HCT116 (cell line): ENCODE measurements around the gene TMEM44. TPM values are rescaled to one million over a fixed set of nuclear protein-coding genes. Genes with fewer than 3 reads are reported as not detected.

ENCODE experiments used
- ATAC-seq: fragments of 200-7000 bp; cut with Tn5 transposase; 2 replicates; pipeline ENCODE4 v1.9.1; 2020; ENCODE audit warnings: mild to moderate bottlenecking, moderate library complexity
- BruUV-seq: library from RNA; stranded (reverse); fragments of 400-500 nt; replicated peaks from 2 replicates; lab custom pipeline; 2021; lab: Mats Ljungman, UMichigan
- CTCF ChIA-PET: fragments of 300-600 bp; sonication (Branson Sonifier 250); formaldehyde crosslinking; loops from one replicate; lab custom pipeline; 2021; ENCODE audit warnings: antibody characterized with exemption; lab: Charles Lee
- POLR2A ChIA-PET: fragments of 300-600, 350-600 bp; sonication (Branson Sonifier 250); formaldehyde crosslinking; loops from one replicate; lab custom pipeline; 2021; ENCODE audit warnings: antibody characterized with exemption; lab: Charles Lee
- RAD21 ChIA-PET, 2 experiments: fragments of 300-600 bp; sonication (Branson Sonifier 250); formaldehyde crosslinking; loops; one replicate each; lab custom pipeline; 2023; ENCODE audit warnings: low total read pairs in 2 of 2; ENCODE audit not compliant: uncharacterized antibody in 2 of 2, unreplicated experiment in 2 of 2, low non-redundant PET in 1 of 2; lab: Charles Lee
- DNase-seq: peaks from one replicate; pipeline ENCODE4 v3.0.0-alpha.2; 2010; ENCODE audit warnings: low read depth, low spot score
- H2AFZ ChIP-seq: fragments of 200-600 bp; shearing (Covaris generic), sonication (generic); 2 replicates; pipeline ENCODE4 v1.6.1; 2017; ENCODE audit warnings: low read depth, mixed run types, mixed read lengths, antibody characterized with exemption, low read length; ENCODE audit not compliant: poor library complexity, severe bottlenecking
- H3K27ac ChIP-seq: 2 replicates; pipeline ENCODE4 v1.5.1; 2012; ENCODE audit warnings: low read depth, low read length
- H3K27me3 ChIP-seq: fragments of 200-600 bp; sonication (generic); 2 replicates; pipeline ENCODE4 v1.6.1; 2016; ENCODE audit warnings: mixed run types, low read length, mixed read lengths; ENCODE audit not compliant: insufficient read depth
- H3K36me3 ChIP-seq, 2 experiments: fragments of 200-500 bp in 1 of 2; fragments of 200-600 bp in 1 of 2; sonication (Bioruptor generic) in 1 of 2; sonication (generic) in 1 of 2; 2 replicates each; pipeline versions ENCODE4 v1.5.1 to v1.6.1; 2014 to 2016; ENCODE audit warnings: low read length in 2 of 2, inconsistent platforms in 1 of 2, mixed read lengths in 1 of 2, mixed run types in 1 of 2; ENCODE audit not compliant: insufficient read depth in 2 of 2, control insufficient read depth in 1 of 2
- H3K4me1 ChIP-seq, 2 experiments: fragments of 200-600 bp in 1 of 2; sonication (generic) in 1 of 2; 2 replicates each; pipeline versions ENCODE4 v1.5.1 to v1.6.1; 2012 to 2017; ENCODE audit warnings: low read length in 2 of 2, inconsistent platforms in 1 of 2, mild to moderate bottlenecking in 1 of 2, mixed read lengths in 1 of 2, mixed run types in 1 of 2, moderate library complexity in 1 of 2; ENCODE audit not compliant: insufficient read depth in 2 of 2, control insufficient read depth in 1 of 2
- H3K4me2 ChIP-seq: fragments of 200-600 bp; sonication (generic); 2 replicates; pipeline ENCODE4 v1.6.1; 2017; ENCODE audit warnings: mixed run types, low read length, mixed read lengths
- H3K4me3 ChIP-seq, 2 experiments: fragments of 200-600 bp in 1 of 2; sonication (generic) in 1 of 2; replicated peaks in 1 of 2; 2 replicates each; pipeline ENCODE4 v1.5.1; 2011 to 2016; ENCODE audit warnings: low read length in 2 of 2, control low read depth in 1 of 2, low read depth in 1 of 2, mild to moderate bottlenecking in 1 of 2, mixed read lengths in 1 of 2, mixed run types in 1 of 2
- H3K79me2 ChIP-seq: fragments of 200-600 bp; sonication (generic); 2 replicates; pipeline ENCODE4 v1.6.1; 2017; ENCODE audit warnings: mild to moderate bottlenecking, mixed run types, low read length, moderate library complexity, mixed read lengths; ENCODE audit not compliant: insufficient read depth
- H3K9ac ChIP-seq: fragments of 200-600 bp; sonication (generic); 2 replicates; pipeline ENCODE4 v1.6.1; 2016; ENCODE audit warnings: low read length, mixed read lengths
- H3K9me2 ChIP-seq: fragments of 200-600 bp; sonication (generic), shearing (Covaris generic); 2 replicates; pipeline ENCODE4 v1.6.1; 2017; ENCODE audit warnings: mixed run types, mild to moderate bottlenecking, moderate library complexity; ENCODE audit not compliant: insufficient read depth
- H3K9me3 ChIP-seq, 2 experiments: fragments of 200-500 bp in 1 of 2; fragments of 200-600 bp in 1 of 2; sonication (Bioruptor generic) in 1 of 2; sonication (generic) in 1 of 2; 2 replicates each; pipeline ENCODE4 v1.6.1; 2014 to 2017; ENCODE audit warnings: low read length in 2 of 2, mixed read lengths in 2 of 2, inconsistent platforms in 1 of 2, low read depth in 1 of 2, mild to moderate bottlenecking in 1 of 2, mixed run types in 1 of 2, moderate library complexity in 1 of 2; ENCODE audit not compliant: control insufficient read depth in 1 of 2, insufficient read depth in 1 of 2
- H4K20me1 ChIP-seq: fragments of 200-600 bp; sonication (generic), shearing (Covaris generic); 2 replicates; pipeline ENCODE4 v1.6.1; 2017; ENCODE audit warnings: mixed run types, mild to moderate bottlenecking, moderate library complexity; ENCODE audit not compliant: insufficient read depth
- ATF3 ChIP-seq: IDR thresholded peaks from 2 replicates; pipeline ENCODE4 v1.6.1; 2012
- CEBPB ChIP-seq: IDR thresholded peaks from 2 replicates; pipeline ENCODE4 v1.6.1; 2012; ENCODE audit warnings: low read depth
- ELF1 ChIP-seq: IDR thresholded peaks from 2 replicates; pipeline ENCODE4 v1.6.1; 2012; ENCODE audit warnings: low read depth, borderline replicate concordance
- FOSL1 ChIP-seq: IDR thresholded peaks from 2 replicates; pipeline ENCODE4 v1.6.1; 2012; ENCODE audit warnings: low read depth
- JUND ChIP-seq: IDR thresholded peaks from 2 replicates; pipeline ENCODE4 v1.6.1; 2012
- MAX ChIP-seq: IDR thresholded peaks from 2 replicates; pipeline ENCODE4 v1.6.1; 2012
- POLR2AphosphoS5 ChIP-seq: IDR thresholded peaks from 2 replicates; pipeline ENCODE4 v1.6.1; 2011; ENCODE audit warnings: mild to moderate bottlenecking, low read depth, low read length, moderate library complexity
- ZBTB33 ChIP-seq: IDR thresholded peaks from 2 replicates; pipeline ENCODE4 v1.6.1; 2011; ENCODE audit warnings: mild to moderate bottlenecking, low read length, moderate library complexity; ENCODE audit not compliant: insufficient replicate concordance; ENCODE audit errors: extremely low read depth
- ZNF274 ChIP-seq: fragments of 200-500 bp; sonication (Bioruptor generic); IDR thresholded peaks from 2 replicates; pipeline ENCODE4 v1.6.1; 2014; ENCODE audit warnings: mild to moderate bottlenecking, low read depth, low read length, inconsistent platforms
- intact Hi-C: fragments of 100-400 bp; cut with micrococcal nuclease; formaldehyde crosslinking; loops from 2 replicates; pipeline ENCODE4 v1.10.0; 2022
- total RNA-seq: library from RNA; stranded (reverse); gene quantifications from one replicate; pipeline ENCODE4 v1.2.1, GENCODE V29; 2021; ENCODE audit not compliant: unreplicated experiment
- TF ChIP-seq, protein P1 (sequence below): IDR thresholded peaks from 2 replicates; pipeline ENCODE4 v1.6.1; 2012; ENCODE audit warnings: low read depth

TMEM44 gene
- total RNA-seq, 1 experiment from 2014 or later: 30.3 TPM

- intact Hi-C loops: no loop called here
- H2AFZ ChIP-seq: no peak overlapping the region
- no peaks in the 10 kb centered on the region for H3K36me3 ChIP-seq
- RAD21 ChIA-PET: no interaction called here
- H3K79me2 ChIP-seq: no peaks in the 10 kb centered on the region
- H3K9me3 ChIP-seq: no peaks in the 10 kb centered on the region
- H3K27ac ChIP-seq: no peak overlapping the region
- no peaks in the 10 kb centered on the region for H3K27me3 ChIP-seq
- H3K9ac ChIP-seq: no peak overlapping the region
- H3K4me2 ChIP-seq: no peak overlapping the region
- POLR2A ChIA-PET: no interaction called here
- no peaks in the 10 kb centered on the region for H3K4me1 ChIP-seq
- CTCF ChIA-PET: no interaction called here
- no peaks in the 10 kb centered on the region for H3K9me2 ChIP-seq
- no peak overlapping the region for H3K4me3 ChIP-seq
- DNase-seq (no peak), ATAC-seq (no peak)
- BruUV-seq: no TSS peak
- TF ChIP-seq JUND (no peak), ZNF274 (no peak), FOSL1 (no peak), CEBPB (no peak), ZBTB33 (no peak), POLR2AphosphoS5 (no peak), ELF1 (no peak), MAX (no peak), ATF3 (no peak)
- TF ChIP-seq, protein P1, sequence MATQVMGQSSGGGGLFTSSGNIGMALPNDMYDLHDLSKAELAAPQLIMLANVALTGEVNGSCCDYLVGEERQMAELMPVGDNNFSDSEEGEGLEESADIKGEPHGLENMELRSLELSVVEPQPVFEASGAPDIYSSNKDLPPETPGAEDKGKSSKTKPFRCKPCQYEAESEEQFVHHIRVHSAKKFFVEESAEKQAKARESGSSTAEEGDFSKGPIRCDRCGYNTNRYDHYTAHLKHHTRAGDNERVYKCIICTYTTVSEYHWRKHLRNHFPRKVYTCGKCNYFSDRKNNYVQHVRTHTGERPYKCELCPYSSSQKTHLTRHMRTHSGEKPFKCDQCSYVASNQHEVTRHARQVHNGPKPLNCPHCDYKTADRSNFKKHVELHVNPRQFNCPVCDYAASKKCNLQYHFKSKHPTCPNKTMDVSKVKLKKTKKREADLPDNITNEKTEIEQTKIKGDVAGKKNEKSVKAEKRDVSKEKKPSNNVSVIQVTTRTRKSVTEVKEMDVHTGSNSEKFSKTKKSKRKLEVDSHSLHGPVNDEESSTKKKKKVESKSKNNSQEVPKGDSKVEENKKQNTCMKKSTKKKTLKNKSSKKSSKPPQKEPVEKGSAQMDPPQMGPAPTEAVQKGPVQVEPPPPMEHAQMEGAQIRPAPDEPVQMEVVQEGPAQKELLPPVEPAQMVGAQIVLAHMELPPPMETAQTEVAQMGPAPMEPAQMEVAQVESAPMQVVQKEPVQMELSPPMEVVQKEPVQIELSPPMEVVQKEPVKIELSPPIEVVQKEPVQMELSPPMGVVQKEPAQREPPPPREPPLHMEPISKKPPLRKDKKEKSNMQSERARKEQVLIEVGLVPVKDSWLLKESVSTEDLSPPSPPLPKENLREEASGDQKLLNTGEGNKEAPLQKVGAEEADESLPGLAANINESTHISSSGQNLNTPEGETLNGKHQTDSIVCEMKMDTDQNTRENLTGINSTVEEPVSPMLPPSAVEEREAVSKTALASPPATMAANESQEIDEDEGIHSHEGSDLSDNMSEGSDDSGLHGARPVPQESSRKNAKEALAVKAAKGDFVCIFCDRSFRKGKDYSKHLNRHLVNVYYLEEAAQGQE: no peak
- TF ChIP-seq, all 23 proteins: peak for 0
- H4K20me1 ChIP-seq: no peaks in the 10 kb centered on the region
Observed at GRCh38 chr3:194543550-194543949, 89.7 kb downstream of the TMEM44 start.
